Thyroid gland (tissue), 4 donors: ENCODE results near the gene WFIKKN2.

Source experiments
- POLR2A ChIP-seq, 2 donors: fragments of 450-650 bp; IDR thresholded peaks; one replicate each; pipeline ENCODE4 v1.6.1; 2017; ENCODE audit warnings: antibody characterized with exemption in 2 of 2, mild to moderate bottlenecking in 2 of 2, moderate library complexity in 1 of 2
- TF ChIP-seq, protein P1 (sequence below), 6 experiments: fragments of 200-600 bp in 3 of 6; fragments of 450-650 bp in 3 of 6; sonication (generic) in 3 of 6; IDR thresholded peaks; one replicate each; pipeline ENCODE4 v1.5.1; 2016 to 2019; ENCODE audit warnings: antibody characterized with exemption in 6 of 6, mild to moderate bottlenecking in 2 of 6, inconsistent platforms in 1 of 6, moderate library complexity in 1 of 6

GRCh38 chr17:50847566-50847965 lies 12.2 kb downstream of the WFIKKN2 start:
- TF ChIP-seq, protein P1, sequence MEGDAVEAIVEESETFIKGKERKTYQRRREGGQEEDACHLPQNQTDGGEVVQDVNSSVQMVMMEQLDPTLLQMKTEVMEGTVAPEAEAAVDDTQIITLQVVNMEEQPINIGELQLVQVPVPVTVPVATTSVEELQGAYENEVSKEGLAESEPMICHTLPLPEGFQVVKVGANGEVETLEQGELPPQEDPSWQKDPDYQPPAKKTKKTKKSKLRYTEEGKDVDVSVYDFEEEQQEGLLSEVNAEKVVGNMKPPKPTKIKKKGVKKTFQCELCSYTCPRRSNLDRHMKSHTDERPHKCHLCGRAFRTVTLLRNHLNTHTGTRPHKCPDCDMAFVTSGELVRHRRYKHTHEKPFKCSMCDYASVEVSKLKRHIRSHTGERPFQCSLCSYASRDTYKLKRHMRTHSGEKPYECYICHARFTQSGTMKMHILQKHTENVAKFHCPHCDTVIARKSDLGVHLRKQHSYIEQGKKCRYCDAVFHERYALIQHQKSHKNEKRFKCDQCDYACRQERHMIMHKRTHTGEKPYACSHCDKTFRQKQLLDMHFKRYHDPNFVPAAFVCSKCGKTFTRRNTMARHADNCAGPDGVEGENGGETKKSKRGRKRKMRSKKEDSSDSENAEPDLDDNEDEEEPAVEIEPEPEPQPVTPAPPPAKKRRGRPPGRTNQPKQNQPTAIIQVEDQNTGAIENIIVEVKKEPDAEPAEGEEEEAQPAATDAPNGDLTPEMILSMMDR (IDR thresholded peaks at IDR 0.05): no peak
- TF ChIP-seq POLR2A (IDR thresholded peaks at IDR 0.05): no peak
